ENCODE data around the gene CCDC149.

Gene CCDC149

DNA sequence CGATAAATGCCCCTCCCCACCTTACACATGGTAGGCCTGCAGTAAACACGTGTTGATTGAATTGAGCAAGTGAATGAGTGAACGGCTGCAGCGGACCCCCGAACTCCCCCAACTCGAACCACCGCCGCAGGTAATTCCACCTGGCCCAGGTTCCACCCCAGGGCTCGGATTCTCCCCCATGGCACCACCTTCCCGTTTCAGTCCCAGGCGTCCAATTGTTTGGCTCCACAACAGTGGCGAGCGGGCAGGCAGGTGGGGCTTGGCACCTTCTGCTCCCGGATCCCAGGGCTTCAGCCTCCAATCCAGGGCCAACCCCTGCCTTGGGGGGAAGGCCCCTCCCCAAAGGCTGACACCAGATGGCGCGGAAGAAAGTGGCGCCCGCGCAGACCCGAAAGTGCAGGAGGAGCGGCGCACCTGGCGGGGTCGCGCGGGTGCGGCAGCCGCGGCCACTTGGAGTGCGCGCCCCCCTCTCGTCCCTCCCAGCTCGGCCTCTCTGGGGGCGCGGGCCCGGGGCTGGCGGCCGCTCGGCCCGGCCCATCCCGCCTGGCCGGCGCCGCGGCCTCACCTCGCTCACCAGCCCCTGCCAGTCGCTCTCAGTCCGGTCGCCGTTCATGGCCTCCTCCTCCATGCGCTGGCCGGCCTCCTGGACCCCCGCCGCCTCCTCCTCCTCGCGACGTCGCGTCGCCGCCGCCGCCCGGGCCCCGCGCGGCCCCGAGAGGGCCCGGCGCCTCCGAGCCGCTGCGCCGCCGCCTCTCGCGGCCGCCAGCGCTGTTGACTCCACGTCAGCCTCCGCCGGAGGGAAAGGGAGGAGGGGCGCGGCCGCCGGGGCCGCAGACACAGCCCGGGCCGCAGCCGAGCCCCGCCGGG lies at the start of gene CCDC149:
Gene CCDC149, minus strand, starts transcription at position 791 of the 867 bp plus-strand sequence. Its CDS starts 178 bp downstream, at position 613.
- peak within 1 kb of the TSS; percentile 55 for H3K4me3 ChIP-seq (ENCODE audit: control insufficient read depth, low read depth, low read length)
- TF ChIP-seq, protein P1, sequence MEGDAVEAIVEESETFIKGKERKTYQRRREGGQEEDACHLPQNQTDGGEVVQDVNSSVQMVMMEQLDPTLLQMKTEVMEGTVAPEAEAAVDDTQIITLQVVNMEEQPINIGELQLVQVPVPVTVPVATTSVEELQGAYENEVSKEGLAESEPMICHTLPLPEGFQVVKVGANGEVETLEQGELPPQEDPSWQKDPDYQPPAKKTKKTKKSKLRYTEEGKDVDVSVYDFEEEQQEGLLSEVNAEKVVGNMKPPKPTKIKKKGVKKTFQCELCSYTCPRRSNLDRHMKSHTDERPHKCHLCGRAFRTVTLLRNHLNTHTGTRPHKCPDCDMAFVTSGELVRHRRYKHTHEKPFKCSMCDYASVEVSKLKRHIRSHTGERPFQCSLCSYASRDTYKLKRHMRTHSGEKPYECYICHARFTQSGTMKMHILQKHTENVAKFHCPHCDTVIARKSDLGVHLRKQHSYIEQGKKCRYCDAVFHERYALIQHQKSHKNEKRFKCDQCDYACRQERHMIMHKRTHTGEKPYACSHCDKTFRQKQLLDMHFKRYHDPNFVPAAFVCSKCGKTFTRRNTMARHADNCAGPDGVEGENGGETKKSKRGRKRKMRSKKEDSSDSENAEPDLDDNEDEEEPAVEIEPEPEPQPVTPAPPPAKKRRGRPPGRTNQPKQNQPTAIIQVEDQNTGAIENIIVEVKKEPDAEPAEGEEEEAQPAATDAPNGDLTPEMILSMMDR (conservative IDR thresholded peaks at IDR 0.05; ENCODE audit: control insufficient read depth, insufficient read depth, low read depth, low read length) = no peak
- peak; percentile 41 for DNase-seq (ENCODE audit: low read depth)

DNA sequence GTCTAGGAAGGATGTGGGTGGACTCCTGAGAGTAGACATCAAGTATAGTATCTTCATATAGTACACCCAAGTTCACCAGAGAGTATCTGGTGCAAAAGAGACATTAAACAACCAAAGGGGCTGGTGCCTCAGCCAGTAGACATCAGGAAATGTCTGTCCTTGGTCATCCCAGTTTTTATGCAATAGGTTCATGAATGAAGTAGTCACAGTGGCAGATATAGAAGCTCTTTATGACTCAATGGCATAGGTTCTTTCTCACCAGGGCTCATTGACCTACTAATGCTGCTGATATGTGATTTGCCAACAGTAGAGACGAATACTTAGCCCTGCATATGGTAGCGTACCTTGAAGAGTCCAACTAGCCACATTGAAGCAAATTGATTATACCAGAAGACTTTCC lies 45.0 kb upstream of the CCDC149 start:
- no peak for DNase-seq (ENCODE audit: low read depth)
- TF ChIP-seq, protein P1 (conservative IDR thresholded peaks at IDR 0.05; ENCODE audit: control insufficient read depth, insufficient read depth, low read depth, low read length) = no peak
- no peak overlapping the region for H3K4me3 ChIP-seq (ENCODE audit: control insufficient read depth, low read depth, low read length)

DNA sequence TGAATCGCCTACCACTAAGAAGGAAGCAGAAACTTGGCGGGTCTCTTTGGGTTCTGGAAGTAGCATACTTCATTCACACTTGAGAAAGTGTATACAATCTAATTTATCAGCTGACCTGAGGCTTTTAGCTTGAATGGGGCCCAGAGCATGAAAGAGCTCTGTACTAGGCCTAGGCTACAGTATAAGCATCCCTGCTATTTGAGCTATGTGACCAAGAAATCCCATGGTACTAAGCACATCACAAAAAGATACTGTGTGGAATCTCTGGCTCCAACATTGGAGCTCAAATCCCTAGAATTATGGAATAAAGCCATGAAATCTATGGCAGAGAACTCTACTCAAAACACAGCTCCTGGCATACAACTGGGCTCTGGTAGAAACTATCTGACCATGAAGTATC lies 43.9 kb upstream of the CCDC149 start:
- H3K4me3 ChIP-seq (ENCODE audit: control insufficient read depth, low read depth, low read length) = no peak overlapping the region
- DNase-seq (ENCODE audit: low read depth) = no peak
- TF ChIP-seq, protein P1 (conservative IDR thresholded peaks at IDR 0.05; ENCODE audit: control insufficient read depth, insufficient read depth, low read depth, low read length) = no peak

DNA sequence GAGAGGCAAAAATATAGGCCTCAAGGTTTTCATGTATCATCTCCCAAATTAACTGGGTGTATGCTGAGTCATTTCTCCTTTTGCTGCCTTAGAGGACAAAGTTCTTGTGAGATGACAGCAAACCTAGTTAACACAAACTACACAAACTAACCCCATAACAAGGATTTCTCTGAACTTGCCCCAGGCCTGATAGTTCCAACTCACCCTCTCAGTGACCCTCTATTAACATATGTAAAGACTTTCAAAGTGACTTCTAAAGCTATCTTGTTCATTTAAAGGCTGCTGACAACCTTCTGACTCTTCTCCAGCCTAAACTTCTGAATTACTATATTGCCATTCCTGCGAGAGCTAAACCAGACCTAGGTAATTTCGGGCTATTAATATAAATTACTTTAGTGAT lies 43.2 kb upstream of the CCDC149 start:
- no peak for DNase-seq (ENCODE audit: low read depth)
- TF ChIP-seq, protein P1 (conservative IDR thresholded peaks at IDR 0.05; ENCODE audit: control insufficient read depth, insufficient read depth, low read depth, low read length) = no peak
- H3K4me3 ChIP-seq (ENCODE audit: control insufficient read depth, low read depth, low read length) = no peak overlapping the region

DNA sequence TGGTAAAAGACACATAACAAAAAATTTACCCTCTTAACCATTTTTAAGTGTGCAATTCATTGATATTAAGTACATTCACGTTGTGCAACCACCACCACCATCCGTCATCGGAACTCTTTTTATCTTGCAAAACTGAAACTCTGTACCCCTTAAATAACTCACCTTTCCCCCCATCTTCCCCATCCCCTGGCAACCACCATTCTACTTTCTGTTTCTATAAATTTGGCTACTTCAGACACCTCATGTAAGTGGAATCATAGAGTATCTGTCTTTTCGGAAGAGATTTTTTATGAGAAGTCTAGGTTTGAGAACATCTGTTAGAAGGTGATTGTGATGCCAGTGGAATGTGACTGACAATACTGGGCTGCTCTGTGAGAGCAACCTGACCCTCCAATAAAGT lies 39.8 kb upstream of the CCDC149 start:
- TF ChIP-seq, protein P1 (conservative IDR thresholded peaks at IDR 0.05; ENCODE audit: control insufficient read depth, insufficient read depth, low read depth, low read length) = no peak
- no peak overlapping the region for H3K4me3 ChIP-seq (ENCODE audit: control insufficient read depth, low read depth, low read length)
- no peak for DNase-seq (ENCODE audit: low read depth)

DNA sequence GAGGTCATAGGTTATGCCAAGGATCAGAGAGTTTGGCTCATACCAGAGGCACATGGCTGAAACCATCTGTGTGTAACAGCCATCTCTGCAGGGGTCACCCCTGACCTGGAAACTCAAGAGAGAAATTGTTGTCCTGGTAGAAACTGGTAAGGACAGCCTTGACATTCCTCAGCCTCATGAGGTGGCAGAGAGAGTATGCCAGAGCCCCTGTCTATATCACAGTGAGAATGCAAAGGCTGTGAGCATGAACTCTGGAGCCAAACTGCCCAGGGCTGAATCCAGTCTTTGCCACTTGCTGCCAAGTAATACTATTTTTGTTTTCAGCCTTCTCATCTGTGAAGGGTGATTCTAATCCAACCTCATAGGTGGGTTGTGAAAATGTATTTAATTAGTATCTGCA lies 37.1 kb upstream of the CCDC149 start:
- DNase-seq (ENCODE audit: low read depth) = no peak
- H3K4me3 ChIP-seq (ENCODE audit: control insufficient read depth, low read depth, low read length) = no peak overlapping the region
- TF ChIP-seq, protein P1 (conservative IDR thresholded peaks at IDR 0.05; ENCODE audit: control insufficient read depth, insufficient read depth, low read depth, low read length) = no peak
